Activated T-helper 1 cell treated with anti-CD3 and anti-CD28 coated beads, Interleukin-2, amount 50 U/mL, for 16 hours (primary cell): ENCODE data around the gene PSMD3.

ENCODE experiments used
- DNase-seq, 2 donors: peaks; one replicate each; pipeline ENCODE4 v3.0.0-alpha.2; 2020; ENCODE audit warnings: low read depth in 1 of 2, low spot score in 1 of 2

The PSMD3 gene

DNA sequence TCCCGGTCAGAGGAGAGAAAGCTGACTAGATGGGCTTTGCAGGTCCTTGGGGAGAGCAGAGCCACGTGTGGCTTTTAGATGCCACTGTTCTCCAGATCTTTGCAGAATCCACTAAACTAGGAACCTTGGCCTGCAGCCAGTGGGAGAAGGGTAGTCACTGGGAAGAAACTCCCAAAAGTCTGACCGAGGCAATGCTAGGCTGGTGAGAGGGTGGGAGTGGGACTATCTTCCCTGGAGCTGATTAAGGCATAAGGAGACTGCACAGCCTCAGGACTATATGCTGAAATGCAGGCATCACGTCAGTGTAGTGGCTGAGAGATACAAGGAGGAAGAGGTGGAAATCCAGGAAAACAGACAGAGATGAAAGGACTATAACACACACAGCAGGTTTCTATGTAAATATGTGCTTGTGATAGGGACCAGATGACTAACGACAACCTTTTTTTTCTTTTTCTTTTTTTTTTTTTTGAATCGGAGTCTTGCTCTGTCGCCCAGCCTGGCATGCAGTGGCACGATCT is 20.0 kb upstream of the PSMD3 start:
- DNase-seq = no peak

DNA sequence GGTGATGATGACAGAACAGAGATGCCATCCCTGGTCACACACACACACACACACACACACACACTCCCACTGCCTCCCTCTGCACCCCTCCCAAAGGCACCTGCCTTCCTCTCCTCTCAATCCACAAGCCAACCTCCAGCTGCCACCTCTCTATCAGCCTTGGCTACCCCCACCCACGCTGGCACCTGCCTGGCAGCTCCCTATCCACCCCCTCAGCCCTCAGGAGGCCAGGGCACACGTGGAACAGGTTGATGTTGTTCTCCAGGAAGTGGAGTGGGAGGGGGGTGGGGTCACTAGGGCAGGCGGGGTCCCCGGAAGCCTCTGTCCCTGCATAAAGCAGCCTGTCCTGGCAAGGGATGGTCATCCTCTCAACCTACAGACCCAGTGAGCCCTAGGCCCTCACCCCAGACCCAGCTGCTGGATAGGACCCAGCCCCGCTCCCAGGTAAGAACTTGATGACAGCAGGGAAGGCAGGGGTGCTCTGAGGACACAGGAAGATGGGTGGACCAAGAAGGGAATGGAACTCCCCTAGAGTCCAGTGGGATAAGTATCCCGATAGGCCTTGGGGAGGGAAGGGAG is 17.9 kb upstream of the PSMD3 start, which contains the start of gene GSDMA:
GSDMA (plus strand) TSS at position 363 of the 579 bp plus-strand sequence. CDS start 2,684 bp downstream, outside the sequence.
- DNase-seq = no peak

DNA sequence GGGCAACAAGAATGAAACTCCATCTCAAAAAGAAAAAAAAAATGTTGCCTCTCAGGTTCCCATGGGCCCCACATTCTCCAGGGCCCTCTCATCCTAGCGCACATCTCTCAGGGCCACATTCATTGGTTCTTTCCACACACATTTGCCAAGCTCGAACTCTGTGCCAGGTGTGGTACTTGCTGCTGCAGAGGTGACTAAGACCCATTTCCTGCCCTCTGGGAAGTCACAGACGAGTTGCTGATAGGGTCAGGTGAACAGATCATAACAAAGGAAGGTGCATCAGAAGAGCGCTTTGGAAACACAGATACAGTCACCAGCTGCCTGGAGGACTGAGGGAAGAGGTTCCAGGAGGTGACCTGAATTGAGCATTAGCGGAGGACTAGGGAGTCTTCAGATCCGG is 16.8 kb upstream of the PSMD3 start:
- no peak for DNase-seq

DNA sequence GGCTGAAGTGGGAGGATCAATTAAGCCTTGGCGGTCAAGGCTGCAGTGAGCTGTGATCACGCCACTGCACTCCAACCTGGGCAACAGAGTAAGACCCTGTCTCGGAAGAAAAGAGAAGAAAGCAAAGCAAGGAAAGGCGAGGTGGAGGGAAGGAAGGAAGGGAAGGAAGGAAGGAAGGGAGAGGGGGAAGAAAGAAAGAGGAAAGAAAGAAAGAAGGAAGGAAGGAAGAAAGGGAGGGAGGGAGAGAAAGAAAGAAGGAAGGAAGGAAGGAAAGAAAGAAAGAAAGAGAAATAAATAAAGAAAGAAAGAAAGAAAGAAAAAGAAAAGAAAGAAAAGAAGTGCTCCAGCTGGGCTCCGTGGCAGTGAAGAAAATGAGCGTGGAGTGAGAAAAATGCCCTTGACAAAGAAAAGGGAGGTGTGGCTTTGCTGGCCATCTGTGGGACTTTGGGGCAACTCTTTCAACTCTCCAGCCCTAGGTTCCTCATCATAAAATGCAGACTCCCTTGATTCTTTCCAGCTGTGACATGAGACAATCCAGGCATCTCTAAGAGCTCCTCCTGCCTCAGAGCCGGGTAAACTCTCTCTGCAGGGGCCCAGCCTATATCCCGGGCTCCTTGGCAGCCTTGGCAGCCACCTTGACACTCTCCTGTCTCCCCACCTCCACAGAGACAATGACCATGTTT is 15.4 kb upstream of the PSMD3 start:
- no peak for DNase-seq

DNA sequence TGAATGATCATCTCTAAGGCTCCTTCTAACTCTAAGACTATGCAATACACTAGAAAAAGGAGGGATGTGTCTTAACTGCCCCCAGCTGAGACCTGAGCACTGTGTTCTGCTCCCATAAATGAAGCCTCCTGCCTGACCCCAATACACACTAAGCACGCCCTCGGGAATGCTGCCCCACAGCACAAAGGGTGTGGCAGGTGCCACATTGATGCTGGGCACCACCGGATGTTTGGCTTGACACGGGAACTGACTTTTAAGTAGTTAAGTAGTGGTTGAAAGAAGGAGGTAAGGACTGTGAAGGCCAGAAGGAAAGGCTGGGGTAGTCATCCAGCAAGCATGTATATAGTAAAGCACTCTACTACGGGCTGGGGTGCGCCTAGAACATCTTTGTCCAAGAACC is 13.8 kb upstream of the PSMD3 start:
- no peak for DNase-seq

DNA sequence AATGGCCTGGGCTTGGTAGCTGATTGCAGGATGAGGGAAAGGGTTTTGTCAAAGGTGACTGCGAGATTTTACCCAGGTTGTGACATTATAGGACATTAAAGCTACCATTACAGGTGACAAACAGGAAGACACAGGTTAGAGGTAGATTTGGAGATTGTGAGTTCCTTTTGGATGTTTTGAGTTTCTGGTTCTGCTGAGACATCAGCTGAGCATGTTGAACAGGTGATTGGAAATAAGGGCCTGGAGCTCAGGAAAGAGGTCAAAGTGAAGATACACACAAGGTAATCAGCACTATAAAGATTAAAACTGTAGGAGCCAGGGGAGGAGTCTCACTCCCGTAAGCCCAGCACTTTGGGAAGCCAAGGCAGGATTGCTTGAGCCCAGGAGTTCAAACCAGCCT is 11.8 kb upstream of the PSMD3 start:
- no peak for DNase-seq

DNA sequence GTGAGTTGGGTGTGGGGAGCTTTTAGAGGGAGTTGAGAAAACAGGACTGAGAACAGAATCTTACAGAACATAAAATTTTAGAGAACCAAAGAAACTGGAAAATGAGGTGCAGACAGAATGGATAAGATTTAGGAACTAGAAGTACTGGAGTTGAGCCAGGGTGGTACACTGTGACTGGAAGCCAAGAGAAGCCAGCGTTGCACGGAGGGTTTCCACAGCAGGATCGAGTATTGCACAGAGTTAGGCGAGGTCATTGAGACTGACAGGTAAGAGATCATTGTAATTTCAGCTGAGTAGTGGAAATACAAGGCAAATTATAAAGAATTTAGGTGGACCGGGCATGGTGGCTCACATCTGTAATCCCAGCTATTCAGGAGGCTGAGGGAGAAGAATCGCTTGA is 11.2 kb upstream of the PSMD3 start:
- no peak for DNase-seq

DNA sequence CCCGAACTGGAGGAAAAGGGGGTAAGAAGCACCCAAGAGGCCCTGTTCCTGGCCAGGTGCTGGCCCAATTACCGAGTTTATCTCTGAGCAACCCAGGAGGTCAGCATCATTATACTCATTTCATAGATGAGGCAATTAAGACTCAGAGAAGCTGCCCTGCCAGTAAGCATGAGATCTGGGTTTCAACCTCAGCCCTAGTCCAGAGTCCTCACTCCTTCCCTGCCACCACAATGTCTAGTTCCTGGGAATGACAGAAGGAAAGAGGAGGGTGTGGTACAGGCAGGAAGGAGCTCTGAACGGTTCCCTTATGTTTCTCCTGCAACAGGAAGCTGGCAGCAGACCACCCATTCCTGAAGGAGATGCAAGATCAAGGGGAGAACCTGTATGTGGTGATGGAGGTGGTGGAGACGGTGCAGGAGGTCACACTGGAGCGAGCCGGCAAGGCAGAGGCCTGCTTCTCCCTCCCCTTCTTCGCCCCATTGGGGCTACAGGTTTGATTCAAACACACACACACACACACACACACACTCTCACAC is 10.4 kb upstream of the PSMD3 start:
- DNase-seq = no peak

DNA sequence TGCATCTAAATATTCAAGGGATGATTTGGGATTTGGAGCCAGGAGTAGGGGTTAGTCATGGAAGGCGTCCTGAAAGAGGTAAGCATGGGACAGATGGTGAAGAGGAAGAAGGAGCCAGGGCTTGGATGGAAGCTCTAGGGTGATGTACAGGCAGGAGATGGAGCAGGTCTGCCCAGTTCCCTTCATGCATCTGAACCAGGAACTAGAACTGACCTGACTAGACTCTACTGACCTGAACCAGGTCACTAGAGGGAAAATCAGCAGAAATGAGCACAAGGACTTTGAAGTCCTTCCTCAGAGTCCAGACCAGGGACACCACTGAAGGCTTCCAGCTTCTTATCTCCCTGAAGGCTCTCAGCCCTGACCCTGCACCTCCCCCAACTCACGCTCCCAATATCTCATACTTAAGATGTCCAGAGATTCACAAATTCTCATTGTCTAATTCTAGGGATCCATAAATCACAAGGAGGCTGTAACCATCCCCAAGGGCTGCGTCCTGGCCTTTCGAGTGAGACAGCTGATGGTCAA is 9.5 kb upstream of the PSMD3 start:
- no peak for DNase-seq

DNA sequence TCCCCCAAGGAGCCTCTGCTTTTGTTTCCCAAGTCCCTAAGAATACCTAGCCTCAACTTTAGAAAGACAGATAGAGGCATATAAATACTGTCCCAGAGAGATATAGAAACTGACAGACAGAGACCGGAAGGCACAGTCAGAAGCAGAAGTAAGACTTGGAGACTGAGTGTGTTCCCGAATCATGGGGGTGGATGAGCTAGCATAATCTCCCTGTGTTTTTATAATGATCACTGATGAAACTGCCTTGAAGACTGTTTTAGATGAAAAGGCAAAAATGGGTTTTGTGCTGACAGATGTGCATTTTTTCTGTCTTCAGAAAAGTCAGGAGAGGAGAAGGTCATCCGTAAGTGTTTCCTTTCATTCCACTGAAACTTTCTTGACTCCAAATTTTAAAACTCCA is 8.3 kb upstream of the PSMD3 start:
- no peak for DNase-seq

DNA sequence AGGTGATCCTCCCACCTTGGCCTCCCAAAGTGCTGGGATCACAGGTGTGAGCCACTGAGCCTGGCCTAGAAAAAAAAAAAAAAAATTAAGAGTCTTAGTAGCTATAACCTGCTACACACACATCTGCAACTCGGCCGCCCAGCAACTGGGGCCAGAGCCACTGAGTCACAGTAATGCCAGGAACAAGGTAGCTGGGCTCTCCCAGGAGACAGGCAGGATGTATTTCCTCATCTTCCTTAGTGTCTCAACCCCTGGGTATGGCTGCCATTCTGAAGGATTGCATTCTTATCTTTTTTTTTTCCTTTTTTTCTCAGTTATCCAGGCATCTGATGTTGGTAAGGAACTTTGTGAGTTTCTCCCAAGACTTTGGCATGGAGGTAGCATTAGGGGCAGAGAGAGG is 7.1 kb upstream of the PSMD3 start:
- DNase-seq = no peak

DNA sequence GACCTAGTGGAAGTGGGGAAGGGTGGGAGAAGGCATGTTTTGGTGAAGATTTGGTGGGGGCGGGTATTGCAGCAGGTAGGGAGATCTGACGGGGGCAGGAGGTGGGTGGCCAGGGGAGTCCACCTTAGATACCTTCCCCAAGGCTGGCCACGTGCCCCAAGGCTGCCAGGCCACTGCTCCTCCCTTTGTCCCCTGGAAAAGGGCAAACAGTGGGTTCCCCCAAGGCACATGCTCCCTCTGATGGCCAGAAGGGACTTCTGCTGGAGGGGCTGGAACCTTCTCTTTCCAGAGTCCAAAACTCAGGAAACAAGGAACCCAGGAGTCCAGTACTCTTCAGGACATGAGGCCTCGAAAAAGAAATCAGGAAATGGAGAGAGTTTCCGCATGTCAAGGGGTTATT is 6.2 kb upstream of the PSMD3 start:
- no peak for DNase-seq

DNA sequence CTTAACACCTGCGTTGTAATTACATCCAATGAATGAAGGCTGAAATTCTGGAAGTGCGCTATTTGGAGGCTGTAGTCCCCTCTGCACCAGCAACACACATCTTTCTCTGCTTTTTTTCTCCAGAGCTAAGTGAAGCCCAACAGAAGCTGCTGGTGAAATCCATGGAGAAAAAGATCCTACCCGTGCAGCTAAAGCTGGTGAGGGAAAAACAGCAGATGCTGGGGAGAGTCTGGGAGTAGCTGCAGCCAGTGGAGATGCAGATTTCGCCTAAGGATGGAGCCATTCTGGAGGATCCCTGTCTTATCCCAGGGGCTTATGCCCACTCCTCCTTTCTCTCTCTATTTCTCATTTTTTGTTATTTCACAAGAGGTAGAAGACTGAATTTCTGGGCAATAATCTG is 4.8 kb upstream of the PSMD3 start:
- no peak for DNase-seq

DNA sequence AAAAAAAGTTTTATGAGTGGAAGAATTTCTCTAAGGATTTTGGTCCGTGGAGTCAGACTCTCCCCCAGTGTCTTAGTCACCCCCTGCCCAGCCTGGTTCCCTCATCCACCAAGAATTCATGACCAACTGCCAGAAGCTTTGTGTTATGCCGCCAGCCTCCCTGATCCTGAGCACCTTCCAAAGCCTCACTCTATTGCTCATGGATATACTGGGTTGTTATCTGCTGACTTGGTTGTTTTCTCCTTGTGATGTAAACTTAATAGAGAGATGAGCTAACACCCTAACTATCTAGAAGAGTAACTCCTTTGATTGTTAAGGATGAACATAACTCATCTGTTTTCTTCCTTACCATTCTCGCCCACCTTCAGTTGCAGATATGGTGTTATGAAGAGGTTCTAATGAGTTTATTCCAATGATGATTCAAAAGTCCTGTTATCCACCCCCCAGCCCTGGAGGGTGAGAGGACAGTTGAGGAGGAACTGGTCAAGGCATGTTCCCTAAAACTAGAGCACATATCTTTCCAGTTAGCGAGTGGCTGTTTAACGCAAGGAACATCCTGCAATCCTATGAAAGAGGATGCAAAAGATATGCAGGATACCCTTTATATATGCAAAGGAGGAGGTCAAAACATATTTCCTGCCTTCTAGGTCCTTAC is 1.5 kb upstream of the PSMD3 start:
- no peak for DNase-seq

DNA sequence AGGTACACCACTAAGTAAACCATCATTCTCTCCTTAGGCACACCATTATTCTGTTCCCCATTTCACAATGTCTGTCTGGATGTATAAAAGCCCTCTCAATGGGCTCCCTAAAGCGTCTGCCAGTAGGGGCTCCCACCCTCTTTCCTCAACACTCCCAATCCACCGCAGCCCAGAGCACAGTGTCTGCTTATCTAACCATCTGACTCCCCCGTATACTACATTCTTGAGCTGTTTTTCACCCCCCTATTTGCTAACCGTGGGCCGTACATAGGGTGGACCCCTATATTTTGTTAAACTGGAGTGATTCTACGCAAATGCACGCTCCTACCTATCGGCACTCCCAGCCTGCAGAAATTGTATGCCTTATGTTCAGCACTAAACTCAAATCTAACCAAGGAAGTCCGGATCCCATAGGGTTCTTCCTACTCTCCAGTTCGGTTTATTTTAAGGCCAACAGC is 685 bp upstream of the PSMD3 start:
- DNase-seq = no peak

DNA sequence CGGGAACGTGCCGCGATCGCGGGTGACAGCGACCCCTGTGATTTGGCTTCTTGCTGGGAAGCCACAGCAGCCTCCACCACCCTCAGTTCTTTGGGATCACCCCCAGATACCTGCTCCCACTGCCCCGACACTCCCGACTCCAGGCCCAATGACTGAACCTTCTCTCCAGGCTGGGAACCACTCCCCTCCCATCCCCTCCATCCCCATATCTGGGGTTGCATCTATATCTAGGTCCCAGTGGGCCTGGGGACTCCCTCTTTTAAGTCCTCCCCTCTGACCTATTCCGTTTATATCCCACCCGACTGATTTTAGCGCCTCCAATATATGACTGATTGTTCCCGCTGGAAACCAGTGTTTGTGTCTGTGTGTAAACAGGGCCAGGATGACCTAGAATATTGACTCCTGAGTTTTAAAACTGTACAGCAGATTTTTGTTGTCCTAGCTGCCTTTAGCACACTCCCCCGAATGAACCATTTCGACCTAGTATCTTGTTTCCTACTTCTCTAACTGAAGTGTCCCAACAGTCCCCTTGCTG is 667 bp downstream of the PSMD3 start:
- no peak for DNase-seq

DNA sequence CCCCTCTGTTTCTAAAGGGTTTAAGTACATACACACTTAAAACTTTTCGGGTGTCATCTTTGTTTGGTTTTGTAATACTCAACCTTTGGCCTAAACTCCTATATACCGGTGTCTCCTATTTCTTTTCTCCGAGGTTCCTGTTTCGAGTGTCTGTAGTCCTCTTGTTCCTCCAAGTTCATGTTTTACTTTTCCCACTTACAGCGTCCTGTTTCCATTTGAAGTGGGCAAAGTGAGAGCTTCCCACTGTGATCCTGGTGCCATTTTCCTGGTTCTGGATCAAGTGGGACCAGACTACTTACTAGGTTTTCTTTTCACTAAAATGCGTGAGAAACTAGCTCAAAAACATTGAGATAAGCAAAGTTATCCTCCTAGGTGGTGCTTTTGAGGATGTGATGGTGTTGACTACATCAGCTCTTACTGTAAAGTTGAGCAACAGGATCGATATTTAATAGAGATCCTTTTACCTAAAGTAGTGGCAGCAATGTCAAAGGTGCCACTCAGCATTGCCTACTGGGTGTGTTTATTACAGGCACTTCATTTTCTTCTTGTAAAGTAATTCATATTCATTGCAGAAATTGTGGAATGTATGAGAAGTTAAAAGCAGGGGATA is 1.3 kb downstream of the PSMD3 start:
- no peak for DNase-seq

DNA sequence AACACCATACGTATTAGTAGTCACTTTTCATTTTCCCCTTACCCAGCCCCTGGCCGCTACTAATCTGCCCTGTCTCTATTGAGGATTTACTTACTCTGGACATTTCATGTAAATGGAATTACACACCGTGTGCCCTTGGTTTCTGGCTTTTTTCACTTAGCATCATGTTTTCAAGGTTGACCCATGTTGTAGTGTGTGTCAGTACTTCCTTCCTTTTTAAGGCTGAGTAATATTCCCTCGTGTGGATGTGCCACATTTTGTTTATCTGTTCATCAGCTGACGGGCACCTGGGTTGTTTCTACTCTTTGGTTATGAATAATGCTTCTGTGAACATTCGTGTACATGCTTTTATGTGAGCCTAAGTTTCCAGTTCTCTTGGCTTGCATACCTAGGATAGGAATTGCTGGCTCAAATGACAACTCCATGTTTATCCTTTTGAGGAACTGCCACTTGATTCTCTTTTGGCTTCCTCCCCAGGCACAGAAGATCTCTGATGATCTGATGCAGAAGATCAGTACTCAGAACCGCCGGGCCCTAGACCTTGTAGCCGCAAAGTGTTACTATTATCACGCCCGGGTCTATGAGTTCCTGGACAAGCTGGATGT is 7.7 kb downstream of the PSMD3 start:
- DNase-seq = no peak

DNA sequence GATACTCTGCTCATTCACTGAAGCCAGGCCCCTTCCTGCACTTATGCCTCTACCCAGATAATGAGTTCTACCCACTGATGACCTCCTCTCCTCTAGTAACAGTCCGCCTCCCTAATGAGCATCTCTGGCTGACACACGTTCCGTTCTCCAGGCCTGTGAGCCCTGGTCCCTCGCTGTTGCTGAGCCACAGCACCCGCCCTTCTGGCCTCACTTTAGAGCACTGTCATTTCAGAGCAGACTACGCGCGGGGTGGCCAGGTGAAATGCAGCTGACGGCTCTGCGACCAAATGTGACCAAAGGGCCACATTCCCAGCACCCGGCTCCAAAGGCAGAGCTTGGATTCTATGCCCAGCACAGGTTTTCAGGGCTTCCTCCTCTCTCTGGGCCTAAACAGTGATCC is 13.8 kb downstream of the PSMD3 start:
- DNase-seq = no peak

DNA sequence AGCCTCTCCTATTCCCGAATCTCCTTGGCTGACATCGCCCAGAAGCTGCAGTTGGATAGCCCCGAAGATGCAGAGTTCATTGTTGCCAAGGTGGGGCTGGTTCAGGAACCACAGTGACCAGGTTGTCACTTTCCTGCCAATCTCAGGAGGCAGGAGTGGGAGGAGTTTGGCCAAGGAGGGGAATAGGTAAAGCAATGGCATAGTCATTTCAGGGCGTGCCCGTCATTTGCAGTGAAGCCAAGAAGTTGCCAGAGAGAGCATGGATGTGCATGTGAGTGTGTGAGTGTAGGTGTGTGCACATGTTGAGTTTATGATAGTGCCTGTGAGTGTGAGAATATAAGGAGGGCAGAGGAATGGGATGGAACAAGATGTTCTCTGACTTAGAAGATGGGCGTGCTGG is 14.8 kb downstream of the PSMD3 start:
- DNase-seq = no peak

DNA sequence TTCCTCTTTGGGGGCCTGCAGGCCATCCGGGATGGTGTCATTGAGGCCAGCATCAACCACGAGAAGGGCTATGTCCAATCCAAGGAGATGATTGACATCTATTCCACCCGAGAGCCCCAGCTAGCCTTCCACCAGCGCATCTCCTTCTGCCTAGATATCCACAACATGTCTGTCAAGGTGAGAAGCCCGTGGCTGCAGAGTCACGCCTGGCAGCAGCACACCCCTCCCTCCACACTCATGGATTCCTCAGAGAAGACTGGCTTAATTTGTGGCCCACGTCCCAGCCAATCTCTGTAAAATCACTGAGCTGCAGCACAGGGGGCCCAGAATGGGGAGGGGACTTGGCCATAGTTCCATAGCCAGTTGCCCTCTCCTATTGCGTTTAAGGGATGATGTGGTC is 15.6 kb downstream of the PSMD3 start:
- no peak for DNase-seq
